GM21576 (cell line): ENCODE data around the gene C3orf20.

Experiments
- ATAC-seq: cut with Tn5 transposase; IDR thresholded peaks from one replicate; pipeline ENCODE4 v1.9.1; 2021; ENCODE audit warnings: mild to moderate bottlenecking, moderate library complexity; ENCODE audit not compliant: unreplicated experiment

Gene C3orf20

DNA sequence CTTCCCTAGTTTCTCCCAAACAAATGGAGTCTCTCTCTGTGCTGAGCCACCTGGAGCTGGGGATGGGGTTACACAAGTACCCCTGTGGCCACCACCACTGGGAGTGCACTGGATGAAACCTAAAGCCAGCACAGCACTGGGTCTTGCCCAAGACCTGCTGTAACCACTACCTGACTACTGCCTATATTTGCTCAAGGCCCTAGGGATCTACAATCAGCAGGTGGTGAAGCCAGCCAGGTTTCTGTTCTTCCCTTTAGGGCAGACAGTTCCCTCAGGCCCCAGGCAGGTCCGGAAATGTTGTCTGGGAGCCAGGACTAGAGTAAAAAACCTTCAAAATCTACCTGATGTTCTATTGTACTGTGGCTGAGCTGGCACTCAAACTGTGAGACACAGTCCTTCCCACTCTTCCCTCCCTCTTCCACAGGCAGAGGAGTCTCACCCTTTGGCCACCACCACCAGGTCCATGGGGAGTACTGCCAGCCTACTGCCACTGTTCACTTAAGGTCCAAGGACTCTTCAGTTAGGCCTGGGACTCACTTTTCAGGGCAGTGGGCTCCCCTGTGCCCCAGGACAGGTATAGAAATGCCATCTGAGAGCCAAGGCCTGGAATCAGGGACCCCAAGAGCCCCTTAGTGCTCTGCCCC is 23.8 kb downstream of the C3orf20 start:
- no peak for ATAC-seq

- ATAC-seq = no peak
Measured at GRCh38 chr3:14699643-14700042, 24.7 kb downstream of the C3orf20 start.

DNA sequence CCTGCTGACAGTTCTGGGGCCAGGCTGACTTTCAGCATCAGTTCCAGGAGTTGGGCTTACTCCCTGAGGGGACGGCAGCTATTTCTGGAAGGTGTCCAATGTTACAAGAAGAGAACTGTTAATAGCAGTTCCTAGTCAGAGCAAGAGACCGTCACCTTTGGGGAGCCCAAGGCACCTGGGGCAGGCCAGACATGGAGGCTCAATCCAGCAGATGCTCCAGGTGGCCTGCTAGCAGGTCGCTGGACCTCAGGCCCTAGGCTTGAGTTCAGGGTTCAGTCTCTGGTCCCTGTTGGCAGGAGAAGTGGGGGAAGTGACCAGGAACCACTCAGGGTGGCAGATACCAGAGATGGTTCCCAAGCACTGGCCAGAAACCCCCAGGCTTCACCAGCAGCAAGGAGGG is 25.9 kb downstream of the C3orf20 start:
- ATAC-seq = no peak

DNA sequence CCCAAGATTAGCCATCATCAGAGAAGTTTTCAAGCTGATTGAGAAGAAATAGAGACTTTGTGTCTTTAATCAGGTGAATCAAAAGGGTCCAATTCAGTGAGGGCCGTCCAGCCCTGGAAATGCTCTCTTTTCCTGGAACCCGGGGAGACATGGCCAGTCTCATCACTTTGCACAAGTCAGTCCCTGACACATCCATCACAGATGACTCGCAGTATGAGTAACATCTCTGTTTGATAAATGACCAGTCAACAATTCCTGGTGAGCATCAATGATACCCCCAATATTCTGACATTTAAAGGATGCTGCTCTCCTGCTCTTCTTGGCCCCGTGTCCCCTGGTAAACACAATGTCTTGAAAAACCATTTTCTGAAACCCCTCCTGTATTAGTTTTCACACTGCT is 26.7 kb downstream of the C3orf20 start:
- no peak for ATAC-seq

- ATAC-seq = no peak
Measured at GRCh38 chr3:14703128-14703750, 28.3 kb downstream of the C3orf20 start.

DNA sequence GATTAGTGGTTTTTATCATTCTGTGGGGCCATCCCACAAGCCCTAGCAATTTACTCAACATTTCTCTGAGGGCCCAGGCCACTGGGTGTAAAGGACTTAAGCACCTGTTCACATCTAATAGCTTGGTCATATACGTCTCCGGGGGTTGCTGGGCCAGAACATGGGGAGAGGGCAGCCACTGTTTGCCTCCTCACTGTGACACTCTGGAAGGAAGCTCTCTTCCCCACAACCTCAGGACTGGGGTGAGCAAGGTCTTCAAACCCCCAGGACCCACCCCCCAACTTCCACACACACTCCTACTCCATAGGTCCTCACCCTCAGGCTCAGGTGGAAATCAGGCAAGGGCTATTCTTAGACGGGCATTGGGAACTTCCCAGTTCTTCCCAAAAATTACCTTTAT is 28.9 kb downstream of the C3orf20 start:
- no peak for ATAC-seq

DNA sequence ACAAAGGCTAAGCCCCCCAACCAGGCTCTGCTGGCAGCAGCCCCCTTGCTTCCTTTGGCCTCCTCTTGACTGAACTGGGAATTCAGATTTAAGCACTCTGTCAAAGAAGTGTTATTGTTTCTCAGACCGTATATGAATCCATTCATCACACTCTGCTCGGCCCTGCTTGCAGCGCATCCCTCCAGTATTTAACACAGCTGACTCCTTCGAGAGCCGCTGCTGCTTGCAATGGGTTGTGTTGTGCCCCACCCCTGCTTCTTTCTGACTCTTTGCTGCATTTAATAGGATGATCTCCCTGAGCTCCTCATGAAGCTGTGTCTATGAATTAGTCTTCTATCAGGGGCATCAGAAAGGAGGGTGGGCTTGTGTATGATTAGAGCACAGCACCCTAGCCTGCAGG is 31.2 kb downstream of the C3orf20 start:
- no peak for ATAC-seq

DNA sequence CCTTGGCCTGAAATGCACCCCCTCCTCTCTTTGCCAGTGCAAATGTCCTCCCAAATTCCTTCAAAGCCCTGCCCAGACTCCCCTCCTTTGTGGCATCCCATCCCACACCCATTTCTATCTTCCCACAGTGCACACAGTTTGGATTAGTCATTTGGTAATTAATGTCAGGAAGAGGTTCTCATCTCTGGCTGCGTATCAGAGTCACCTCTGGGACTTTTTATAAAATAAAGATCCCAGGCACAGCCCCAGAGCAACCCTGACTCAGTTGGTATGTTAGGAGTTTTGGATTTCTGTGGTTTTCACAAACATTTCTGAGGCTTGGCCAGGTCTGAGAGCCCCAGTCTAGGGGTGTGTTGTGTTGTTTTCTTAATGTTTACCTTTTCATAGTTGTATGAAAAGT is 41.6 kb downstream of the C3orf20 start:
- no peak for ATAC-seq

DNA sequence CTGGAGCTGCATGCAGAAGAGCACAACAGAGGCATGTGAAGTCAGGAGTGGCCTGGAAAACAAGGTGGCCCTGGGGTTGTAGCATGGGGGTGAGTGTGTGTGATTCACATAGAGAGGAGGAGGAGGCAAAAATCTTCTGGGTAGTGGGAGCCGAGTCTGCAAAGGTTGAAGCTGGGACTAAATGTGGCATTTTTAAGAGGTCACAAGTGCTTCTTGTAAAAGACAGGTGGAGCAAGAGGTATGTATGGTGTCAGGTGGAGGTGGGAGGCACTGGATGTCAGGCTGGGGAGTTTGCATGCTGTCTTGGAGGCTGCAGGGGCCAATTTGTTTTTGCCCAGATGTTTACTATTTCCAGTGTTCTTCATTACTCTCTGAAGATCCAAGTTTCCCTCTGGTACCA is 42.4 kb downstream of the C3orf20 start:
- ATAC-seq = no peak

- ATAC-seq = peak; percentile 51
Measured at GRCh38 chr3:14718539-14718938, 43.6 kb downstream of the C3orf20 start.

- peak; percentile 53 for ATAC-seq
Measured at GRCh38 chr3:14719006-14719405, 44.1 kb downstream of the C3orf20 start.

GRCh38 chr3:14721126-14721864 is 46.4 kb downstream of the C3orf20 start:
- no peak for ATAC-seq

DNA sequence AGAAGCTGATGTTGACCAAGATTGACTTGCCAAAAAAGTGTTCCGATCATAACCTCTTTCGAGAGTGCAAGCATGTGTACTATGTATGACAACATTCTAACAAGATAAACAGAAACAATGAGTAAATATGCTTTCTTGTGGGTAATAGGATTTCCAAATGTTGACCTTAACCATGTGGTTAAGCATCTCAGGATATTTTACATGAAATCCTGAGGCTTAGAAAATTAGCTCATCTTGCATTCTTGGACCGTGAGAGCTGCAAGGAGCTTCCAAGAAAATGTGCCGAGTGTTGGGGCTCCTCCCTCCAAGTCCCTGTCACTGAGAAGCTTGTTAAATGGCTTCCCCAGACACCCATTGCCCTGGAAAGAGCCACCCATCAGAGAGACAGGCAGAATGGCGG is 50.1 kb downstream of the C3orf20 start:
- ATAC-seq = no peak

DNA sequence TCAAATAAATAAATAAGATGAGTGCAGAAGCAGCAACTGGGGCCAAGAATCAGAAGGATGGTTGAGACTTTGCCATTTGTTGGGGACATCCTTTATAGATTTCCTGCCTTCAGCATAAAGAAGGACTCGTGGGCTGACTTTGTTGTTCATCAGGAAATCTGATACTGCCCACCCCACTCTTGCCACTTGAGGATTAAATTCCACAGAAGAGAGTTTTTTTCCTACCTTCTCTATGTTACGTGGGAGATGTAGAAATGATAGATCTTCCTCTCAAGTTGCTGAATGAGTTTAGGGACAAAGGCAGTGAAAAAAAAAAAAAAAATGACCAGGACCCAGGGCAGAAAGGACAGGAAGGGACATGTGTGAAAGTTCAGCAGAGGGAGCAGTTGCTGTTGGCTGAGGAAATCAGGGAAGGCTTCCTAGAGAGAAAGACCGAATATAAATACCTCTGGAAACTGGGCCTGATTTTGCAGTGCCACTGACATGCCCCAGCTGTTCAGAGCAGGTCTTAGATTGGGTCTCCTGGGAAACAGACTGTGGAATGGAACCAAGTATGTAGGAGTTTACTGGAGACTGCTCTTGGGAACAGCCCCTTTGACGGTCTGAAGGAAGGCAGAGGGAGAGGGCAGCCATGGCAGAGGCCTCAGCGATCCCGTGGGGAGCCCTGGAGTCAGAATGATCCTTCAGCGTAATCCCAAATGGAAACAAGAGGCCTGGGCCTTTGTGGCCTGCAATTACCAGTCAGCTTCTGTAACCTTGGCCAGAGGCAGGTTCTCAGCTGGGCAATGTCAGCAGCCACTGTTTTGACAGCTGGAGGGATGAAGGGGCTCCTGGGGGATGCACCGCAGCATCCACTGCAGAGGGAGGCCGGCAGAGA is 50.9 kb downstream of the C3orf20 start:
- ATAC-seq = no peak

DNA sequence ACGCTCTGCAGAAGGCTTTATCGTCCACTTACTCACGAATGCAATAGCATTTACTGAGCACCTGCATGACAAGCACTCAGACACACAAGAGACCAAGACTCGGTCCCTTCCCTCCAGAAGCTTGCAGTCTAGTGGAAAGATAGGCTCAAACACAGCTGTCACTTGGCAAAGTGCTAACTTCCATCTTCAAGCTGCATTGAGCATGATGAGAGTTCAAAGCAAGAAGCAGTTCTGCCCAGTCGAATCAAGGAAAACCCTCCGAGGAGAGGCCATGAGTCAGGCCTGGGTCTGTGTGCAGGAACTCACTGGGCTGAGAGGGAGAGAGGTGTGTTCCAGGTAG is 51.5 kb downstream of the C3orf20 start:
- no peak for ATAC-seq

GRCh38 chr3:14728113-14728512 is 53.2 kb downstream of the C3orf20 start:
- ATAC-seq = no peak

DNA sequence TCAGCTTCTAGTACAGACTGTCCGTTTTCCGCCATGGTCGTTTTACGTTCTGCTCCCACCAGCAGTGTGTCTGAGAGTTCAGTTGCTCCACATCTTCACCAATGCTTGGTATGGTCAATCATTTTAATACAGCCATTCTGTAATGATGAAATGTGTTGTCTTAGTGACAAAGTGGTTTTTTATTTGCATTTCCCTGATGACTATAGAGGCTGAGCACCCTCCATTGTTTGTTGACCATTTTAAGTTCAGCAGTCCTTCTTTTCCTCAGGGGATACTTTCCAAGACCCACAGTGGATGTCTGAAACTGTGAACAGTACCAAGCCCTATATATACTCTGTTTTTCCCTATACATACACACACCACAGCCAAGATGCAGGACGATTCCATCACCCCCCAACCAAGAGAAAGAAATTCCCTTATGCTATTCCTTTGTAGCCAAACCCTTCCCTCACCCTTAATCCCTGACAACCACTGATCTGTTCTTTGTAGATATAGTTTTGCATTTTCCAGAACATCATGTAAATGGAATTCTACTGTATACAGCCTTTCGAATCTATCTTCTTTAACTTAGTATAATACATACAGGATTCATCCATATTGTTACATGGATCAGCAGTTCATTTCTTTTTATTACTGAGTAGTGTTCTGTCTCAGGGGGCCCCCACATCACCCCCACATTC is 55.9 kb downstream of the C3orf20 start:
- no peak for ATAC-seq

- no peak for ATAC-seq
Measured at GRCh38 chr3:14740983-14741382, 66.0 kb downstream of the C3orf20 start.

GRCh38 chr3:14741510-14741909 is 66.6 kb downstream of the C3orf20 start:
- no peak for ATAC-seq

GRCh38 chr3:14744556-14744955 is 69.6 kb downstream of the C3orf20 start:
- ATAC-seq = no peak

DNA sequence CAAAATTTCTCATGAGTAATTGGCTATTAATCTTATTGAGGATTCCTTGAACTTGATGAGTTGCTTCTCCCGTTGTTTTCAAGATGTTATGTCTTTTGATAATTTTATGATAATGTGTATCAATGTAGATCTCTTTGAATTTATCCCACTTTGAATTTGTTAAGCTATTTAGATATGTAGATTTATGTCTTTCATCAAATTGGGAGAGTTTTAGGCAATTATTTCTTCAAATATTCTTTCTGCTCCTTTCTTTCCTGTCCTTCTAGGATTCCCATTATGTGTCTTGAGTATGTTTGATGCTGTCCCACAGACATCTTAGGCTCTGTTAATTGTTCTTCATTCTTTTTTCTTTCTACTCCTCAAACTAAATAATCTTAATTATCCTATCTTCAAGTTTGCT is 75.7 kb downstream of the C3orf20 start:
- ATAC-seq = no peak
